GM23338 (cell line): ENCODE results near the gene IFI35. TPM values are rescaled to one million over a fixed set of nuclear protein-coding genes. Genes with fewer than 3 reads are reported as not detected.
A peak's percentile ranks its signal among the peaks of the same experiment; 100 is the strongest.

Experiments
- ATAC-seq: fragments of 200-7000 bp; cut with Tn5 transposase; 3 replicates; pipeline ENCODE4 v1.9.1; 2020
- DNase-seq: peaks from one replicate; pipeline ENCODE4 v3.0.0-alpha.2; 2015; ENCODE audit warnings: low spot score
- H2AFZ ChIP-seq: fragments of 200-600 bp; sonication (generic); 2 replicates; pipeline ENCODE4 v1.8.0; 2016; ENCODE audit warnings: antibody characterized with exemption, mild to moderate bottlenecking, moderate library complexity
- H3F3A ChIP-seq: fragments of 200-600 bp; sonication (generic); replicated peaks from 2 replicates; pipeline ENCODE4 v1.8.0; 2017; ENCODE audit warnings: antibody characterized with exemption, mixed run types, low read depth
- H3K27ac ChIP-seq: fragments of 200-600 bp; sonication (generic); 2 replicates; pipeline ENCODE4 v1.6.1; 2016; ENCODE audit warnings: low read depth
- H3K27me3 ChIP-seq: fragments of 200-600 bp; sonication (generic); 2 replicates; pipeline ENCODE4 v1.8.0; 2016; ENCODE audit warnings: mild to moderate bottlenecking, mixed run types, moderate library complexity; ENCODE audit not compliant: insufficient read depth
- H3K36me3 ChIP-seq: fragments of 200-600 bp; sonication (generic); 2 replicates; pipeline ENCODE4 v1.8.0; 2016; ENCODE audit warnings: mild to moderate bottlenecking; ENCODE audit not compliant: insufficient read depth
- H3K4me1 ChIP-seq: fragments of 200-600 bp; sonication (generic); 2 replicates; pipeline ENCODE4 v1.8.0; 2016; ENCODE audit warnings: mild to moderate bottlenecking, moderate library complexity; ENCODE audit not compliant: insufficient read depth
- H3K4me2 ChIP-seq: fragments of 200-600 bp; sonication (generic); 2 replicates; pipeline ENCODE4 v1.7.1; 2017; ENCODE audit warnings: mixed run types
- H3K4me3 ChIP-seq: fragments of 200-600 bp; sonication (generic); 2 replicates; pipeline ENCODE4 v1.6.1; 2016; ENCODE audit warnings: mixed run types
- H3K79me2 ChIP-seq: fragments of 200-600 bp; sonication (generic); replicated peaks from 2 replicates; pipeline ENCODE4 v1.8.0; 2017; ENCODE audit warnings: mild to moderate bottlenecking; ENCODE audit not compliant: insufficient read depth
- H3K9me2 ChIP-seq: fragments of 200-600 bp; sonication (generic); 2 replicates; pipeline ENCODE4 v1.8.0; 2017; ENCODE audit not compliant: insufficient read depth
- H4K20me1 ChIP-seq: fragments of 200-600 bp; sonication (generic); replicated peaks from 2 replicates; pipeline ENCODE4 v1.8.0; 2017; ENCODE audit warnings: mild to moderate bottlenecking; ENCODE audit not compliant: insufficient read depth
- H3K27ac Mint-ChIP-seq: 2 replicates; pipeline ENCODE4 v1.8.0; 2020; ENCODE audit warnings: inconsistent platforms, mild to moderate bottlenecking, moderate library complexity, mixed read lengths
- H3K27me3 Mint-ChIP-seq: 3 replicates; pipeline ENCODE4 v1.8.0; 2022; ENCODE audit warnings: low read depth, mild to moderate bottlenecking, moderate library complexity, mixed read lengths, inconsistent platforms; ENCODE audit not compliant: insufficient read depth, poor library complexity
- H3K36me3 Mint-ChIP-seq: 3 replicates; pipeline ENCODE4 v1.8.0; 2021; ENCODE audit warnings: low read depth, mild to moderate bottlenecking, inconsistent platforms, moderate library complexity, mixed read lengths
- H3K4me1 Mint-ChIP-seq: 3 replicates; pipeline ENCODE4 v1.8.0; 2020; ENCODE audit warnings: mild to moderate bottlenecking, inconsistent platforms, mixed read lengths
- H3K4me3 Mint-ChIP-seq: 3 replicates; pipeline ENCODE4 v1.8.0; 2021; ENCODE audit warnings: moderate library complexity, mild to moderate bottlenecking, inconsistent platforms, mixed read lengths
- H3K9me3 Mint-ChIP-seq: 3 replicates; pipeline ENCODE4 v1.8.0; 2020; ENCODE audit warnings: moderate library complexity, mild to moderate bottlenecking, inconsistent platforms, mixed read lengths
- CREB1 ChIP-seq: fragments of 250-450 bp; sonication (Bioruptor Pico); IDR thresholded peaks from 2 replicates; pipeline ENCODE4 v1.5.0; 2020; ENCODE audit warnings: low read depth, mild to moderate bottlenecking, moderate library complexity
- EZH2 ChIP-seq: fragments of 200-600 bp; sonication (generic); IDR thresholded peaks from one replicate; pipeline ENCODE4 v1.8.0; 2017; ENCODE audit warnings: antibody characterized with exemption, mild to moderate bottlenecking, low read depth; ENCODE audit not compliant: unreplicated experiment
- JUNB ChIP-seq: IDR thresholded peaks from one replicate; pipeline ENCODE4 v1.6.1; 2016; ENCODE audit warnings: antibody characterized with exemption; ENCODE audit not compliant: unreplicated experiment
- NANOG ChIP-seq: IDR thresholded peaks from 2 replicates; pipeline ENCODE4 v1.6.1; 2016; ENCODE audit warnings: antibody characterized with exemption, borderline replicate concordance
- STAT1 ChIP-seq: IDR thresholded peaks from one replicate; pipeline ENCODE4 v1.6.1; 2016; ENCODE audit warnings: antibody characterized with exemption; ENCODE audit not compliant: unreplicated experiment
- ZNF331 ChIP-seq: fragments of 250-450 bp; sonication (Bioruptor Pico); IDR thresholded peaks from 2 replicates; pipeline ENCODE4 v1.5.0; 2020; ENCODE audit warnings: low read depth, mild to moderate bottlenecking, moderate library complexity
- polyA plus RNA-seq: library from polyadenylated mRNA; unstranded; fragments of >200 nt; fragmentation: Nextera tagmentation; extraction: Ambion mirVana; gene quantifications from 2 replicates; pipeline ENCODE4 v1.2.1, GENCODE V29; 2016
- total RNA-seq: library from RNA; depleted of rRNA; stranded (reverse); fragments of >200 nt; shearing (Covaris generic); gene quantifications from 2 replicates; pipeline ENCODE4 v1.2.3, GENCODE V29; 2014
- TF ChIP-seq, protein P1 (sequence below), 2 experiments: fragments of 200-600 bp in 1 of 2; sonication (generic) in 1 of 2; conservative IDR thresholded peaks; 2 replicates each; pipeline versions ENCODE4 v1.5.1 to v1.6.1; 2016 to 2017; ENCODE audit warnings: antibody characterized with exemption in 2 of 2, low read depth in 2 of 2, mild to moderate bottlenecking in 2 of 2, moderate library complexity in 1 of 2
- TF ChIP-seq, protein P2 (sequence below): IDR thresholded peaks from one replicate; pipeline ENCODE4 v1.6.1; 2018; ENCODE audit warnings: antibody characterized with exemption; ENCODE audit not compliant: unreplicated experiment
- TF ChIP-seq, protein P3 (sequence below): IDR thresholded peaks from 2 replicates; pipeline ENCODE4 v1.6.1; 2016; ENCODE audit warnings: antibody characterized with exemption

Gene IFI35
- total and polyA plus RNA-seq, 2 experiments from 2014 or later = 1.8 to 2.3 TPM

DNA sequence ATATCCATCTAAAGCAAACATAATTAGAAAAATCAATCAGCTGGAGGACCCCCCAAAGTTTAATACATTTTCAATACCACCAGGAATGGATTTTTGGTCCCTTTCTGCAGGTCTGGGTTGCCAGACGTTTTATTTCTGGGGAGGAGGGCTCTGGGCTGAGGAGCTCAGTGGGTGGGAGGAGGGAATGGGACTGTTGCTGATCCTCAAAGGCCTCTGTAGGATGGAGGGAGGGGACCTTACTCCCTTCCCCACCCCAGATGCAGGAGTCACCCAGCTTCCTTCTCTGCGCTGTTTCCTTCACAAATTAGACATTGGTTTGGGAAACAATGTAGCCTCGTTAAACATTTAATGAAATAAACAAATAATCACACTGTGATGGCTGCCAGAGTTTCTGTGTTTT is 25.1 kb downstream of the IFI35 start:
- H3K27me3 ChIP-seq = no peaks in the 10 kb centered on the region
- H3K27ac ChIP-seq = no peak overlapping the region; the same call in 1 of the 2 replicates
- Mint-ChIP-seq H3K9me3 (no peaks in the 10 kb centered on the region), H3K36me3 (peaks cover 21% of the 10 kb centered on the region), H3K4me1 (peaks cover 67% of the 10 kb centered on the region), H3K27me3 (peaks cover 30% of the 10 kb centered on the region), H3K4me3 (no peak overlapping the region), H3K27ac (0 out of 2 replicates have a peak overlapping the region, but pooled peaks have one; percentile 31)
- TF ChIP-seq ZNF331 (CRISPR knock-in tag) (no peak), NANOG (no peak), STAT1 (no peak), CREB1 (CRISPR knock-in tag) (no peak), JUNB (no peak), EZH2 (no peak)
- TF ChIP-seq, protein P1, sequence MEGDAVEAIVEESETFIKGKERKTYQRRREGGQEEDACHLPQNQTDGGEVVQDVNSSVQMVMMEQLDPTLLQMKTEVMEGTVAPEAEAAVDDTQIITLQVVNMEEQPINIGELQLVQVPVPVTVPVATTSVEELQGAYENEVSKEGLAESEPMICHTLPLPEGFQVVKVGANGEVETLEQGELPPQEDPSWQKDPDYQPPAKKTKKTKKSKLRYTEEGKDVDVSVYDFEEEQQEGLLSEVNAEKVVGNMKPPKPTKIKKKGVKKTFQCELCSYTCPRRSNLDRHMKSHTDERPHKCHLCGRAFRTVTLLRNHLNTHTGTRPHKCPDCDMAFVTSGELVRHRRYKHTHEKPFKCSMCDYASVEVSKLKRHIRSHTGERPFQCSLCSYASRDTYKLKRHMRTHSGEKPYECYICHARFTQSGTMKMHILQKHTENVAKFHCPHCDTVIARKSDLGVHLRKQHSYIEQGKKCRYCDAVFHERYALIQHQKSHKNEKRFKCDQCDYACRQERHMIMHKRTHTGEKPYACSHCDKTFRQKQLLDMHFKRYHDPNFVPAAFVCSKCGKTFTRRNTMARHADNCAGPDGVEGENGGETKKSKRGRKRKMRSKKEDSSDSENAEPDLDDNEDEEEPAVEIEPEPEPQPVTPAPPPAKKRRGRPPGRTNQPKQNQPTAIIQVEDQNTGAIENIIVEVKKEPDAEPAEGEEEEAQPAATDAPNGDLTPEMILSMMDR (conservative IDR thresholded peaks at IDR 0.05; ENCODE audit: low read depth in 2 of 2) = no peak
- TF ChIP-seq, protein P2, sequence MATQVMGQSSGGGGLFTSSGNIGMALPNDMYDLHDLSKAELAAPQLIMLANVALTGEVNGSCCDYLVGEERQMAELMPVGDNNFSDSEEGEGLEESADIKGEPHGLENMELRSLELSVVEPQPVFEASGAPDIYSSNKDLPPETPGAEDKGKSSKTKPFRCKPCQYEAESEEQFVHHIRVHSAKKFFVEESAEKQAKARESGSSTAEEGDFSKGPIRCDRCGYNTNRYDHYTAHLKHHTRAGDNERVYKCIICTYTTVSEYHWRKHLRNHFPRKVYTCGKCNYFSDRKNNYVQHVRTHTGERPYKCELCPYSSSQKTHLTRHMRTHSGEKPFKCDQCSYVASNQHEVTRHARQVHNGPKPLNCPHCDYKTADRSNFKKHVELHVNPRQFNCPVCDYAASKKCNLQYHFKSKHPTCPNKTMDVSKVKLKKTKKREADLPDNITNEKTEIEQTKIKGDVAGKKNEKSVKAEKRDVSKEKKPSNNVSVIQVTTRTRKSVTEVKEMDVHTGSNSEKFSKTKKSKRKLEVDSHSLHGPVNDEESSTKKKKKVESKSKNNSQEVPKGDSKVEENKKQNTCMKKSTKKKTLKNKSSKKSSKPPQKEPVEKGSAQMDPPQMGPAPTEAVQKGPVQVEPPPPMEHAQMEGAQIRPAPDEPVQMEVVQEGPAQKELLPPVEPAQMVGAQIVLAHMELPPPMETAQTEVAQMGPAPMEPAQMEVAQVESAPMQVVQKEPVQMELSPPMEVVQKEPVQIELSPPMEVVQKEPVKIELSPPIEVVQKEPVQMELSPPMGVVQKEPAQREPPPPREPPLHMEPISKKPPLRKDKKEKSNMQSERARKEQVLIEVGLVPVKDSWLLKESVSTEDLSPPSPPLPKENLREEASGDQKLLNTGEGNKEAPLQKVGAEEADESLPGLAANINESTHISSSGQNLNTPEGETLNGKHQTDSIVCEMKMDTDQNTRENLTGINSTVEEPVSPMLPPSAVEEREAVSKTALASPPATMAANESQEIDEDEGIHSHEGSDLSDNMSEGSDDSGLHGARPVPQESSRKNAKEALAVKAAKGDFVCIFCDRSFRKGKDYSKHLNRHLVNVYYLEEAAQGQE = no peak
- TF ChIP-seq, protein P3, sequence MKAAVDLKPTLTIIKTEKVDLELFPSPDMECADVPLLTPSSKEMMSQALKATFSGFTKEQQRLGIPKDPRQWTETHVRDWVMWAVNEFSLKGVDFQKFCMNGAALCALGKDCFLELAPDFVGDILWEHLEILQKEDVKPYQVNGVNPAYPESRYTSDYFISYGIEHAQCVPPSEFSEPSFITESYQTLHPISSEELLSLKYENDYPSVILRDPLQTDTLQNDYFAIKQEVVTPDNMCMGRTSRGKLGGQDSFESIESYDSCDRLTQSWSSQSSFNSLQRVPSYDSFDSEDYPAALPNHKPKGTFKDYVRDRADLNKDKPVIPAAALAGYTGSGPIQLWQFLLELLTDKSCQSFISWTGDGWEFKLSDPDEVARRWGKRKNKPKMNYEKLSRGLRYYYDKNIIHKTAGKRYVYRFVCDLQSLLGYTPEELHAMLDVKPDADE = no peak
- H3K79me2 ChIP-seq = 0 out of 2 replicates have a peak, but pooled peaks cover 4% of the 10 kb centered on the region
- H3K36me3 ChIP-seq = no peaks in the 10 kb centered on the region
- H3K4me1 ChIP-seq = peaks cover 60% of the 10 kb centered on the region
- ATAC-seq (no peak), DNase-seq (no peak)
- H3K4me2 ChIP-seq = peak overlapping the region; percentile 66; the same call in 1 of the 2 replicates
- no peaks in the 10 kb centered on the region for H3K9me2 ChIP-seq
- no peak overlapping the region for H3K4me3 ChIP-seq
- H4K20me1 ChIP-seq = no peaks in the 10 kb centered on the region
- H3F3A ChIP-seq = peaks cover 18% of the 10 kb centered on the region
- no peak overlapping the region for H2AFZ ChIP-seq
